HG03439 (cell line): ENCODE measurements around the gene TAF11.
"Not testable (repeated sequence)": the region's sequence is repeated elsewhere in the genome, so short reads cannot be mapped to it uniquely, and the experiment has no call there.

ENCODE experiments used
- ATAC-seq: cut with Tn5 transposase; IDR thresholded peaks from one replicate; pipeline ENCODE4 v1.9.1; 2021; ENCODE audit warnings: mild to moderate bottlenecking, moderate library complexity; ENCODE audit not compliant: unreplicated experiment

The TAF11 gene

DNA sequence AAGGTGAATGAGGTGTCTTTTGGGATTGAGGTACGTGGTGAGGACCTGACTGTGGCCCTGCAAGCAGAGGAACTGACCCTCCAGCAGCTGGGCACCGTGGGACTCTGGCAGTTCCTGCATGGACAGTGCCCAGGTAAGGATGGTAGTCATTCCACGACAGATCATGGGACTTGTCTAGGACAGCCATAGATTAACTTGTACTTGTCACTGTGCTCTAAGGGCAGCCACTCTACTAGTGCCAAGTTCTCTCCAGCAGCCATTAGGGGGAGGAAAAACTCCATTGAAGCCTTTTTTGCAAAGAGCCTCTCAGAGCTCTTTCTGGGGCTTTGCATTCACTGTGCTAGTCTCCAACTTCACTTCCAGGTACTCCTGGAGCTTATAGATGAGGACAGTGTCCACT, 20.4 kb downstream of the TAF11 start:
- no peak for ATAC-seq

DNA sequence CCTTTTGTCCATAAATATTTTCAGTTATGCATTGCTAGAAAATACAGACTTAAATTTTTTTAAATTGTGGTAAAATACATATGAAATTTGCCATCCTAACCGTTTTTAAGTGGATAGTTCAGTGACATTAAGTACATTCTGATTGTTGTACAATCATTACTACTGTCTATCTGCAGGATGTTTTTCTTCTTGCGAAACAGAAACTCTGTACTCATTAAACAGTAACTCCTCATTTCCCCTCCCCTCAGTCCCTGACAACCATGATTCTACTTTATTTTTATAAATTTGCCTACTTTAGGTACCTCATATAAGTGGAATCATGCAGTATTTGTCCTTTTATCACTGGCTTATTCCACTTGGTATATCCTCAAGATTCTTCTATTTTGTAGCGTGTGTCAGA, 21.3 kb downstream of the TAF11 start:
- no peak for ATAC-seq

DNA sequence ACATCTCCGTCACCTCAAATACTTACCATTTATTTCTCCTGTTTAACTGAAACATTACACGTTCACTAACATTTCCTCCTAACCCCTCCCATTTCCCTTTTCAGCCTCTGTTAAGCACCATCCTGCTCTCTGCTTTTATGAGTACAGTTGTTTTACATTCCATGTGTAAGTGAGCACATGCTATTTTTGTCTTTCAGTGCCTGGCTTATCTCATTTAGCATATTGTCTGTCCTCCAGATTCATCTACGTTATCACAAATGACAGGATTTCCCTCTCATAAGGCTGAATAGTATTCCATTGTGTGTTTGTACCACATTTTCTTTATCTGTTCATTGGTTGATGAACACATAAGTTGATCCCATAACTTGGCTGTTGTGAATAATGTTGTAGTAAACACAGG, 22.7 kb downstream of the TAF11 start:
- no peak for ATAC-seq

DNA sequence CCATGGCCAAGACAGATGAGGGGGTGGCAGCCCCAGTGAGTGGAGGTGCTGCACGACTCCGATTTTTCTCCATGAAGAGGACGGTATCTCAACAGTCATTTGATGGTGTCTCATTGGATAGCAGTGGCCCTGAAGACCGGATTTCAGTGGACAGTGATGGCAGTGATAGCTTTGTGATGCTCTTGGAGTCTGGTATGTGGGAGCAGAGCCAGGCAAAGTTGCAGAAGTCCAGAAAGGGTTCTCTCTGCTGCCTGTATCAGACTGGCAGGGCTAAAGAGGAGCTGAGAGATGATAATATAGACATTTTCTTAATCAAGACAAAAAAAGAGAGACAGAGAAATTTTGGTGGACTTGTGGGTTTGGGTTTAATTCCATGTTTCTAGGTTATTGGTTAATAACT, 23.8 kb downstream of the TAF11 start:
- ATAC-seq: no peak

DNA sequence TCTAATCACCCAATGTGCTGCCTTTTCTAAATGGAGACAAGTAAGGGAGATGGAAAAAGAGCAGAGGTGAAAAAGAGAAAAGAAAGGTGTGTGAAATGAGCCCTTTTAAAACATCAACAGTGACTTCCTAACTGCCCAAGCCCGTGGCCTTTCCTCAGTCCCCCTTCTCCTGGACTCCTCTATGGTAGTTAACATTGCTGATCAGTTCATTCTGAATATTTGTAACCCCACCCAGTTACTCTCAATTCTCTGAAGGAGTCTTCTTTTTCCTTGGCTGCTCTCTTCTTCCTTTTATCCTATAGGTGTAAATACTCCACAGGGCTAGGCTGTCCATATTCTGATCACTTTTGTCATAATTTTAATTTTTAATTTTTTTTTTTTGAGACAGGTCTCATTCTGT, 27.1 kb downstream of the TAF11 start:
- ATAC-seq: no peak

DNA sequence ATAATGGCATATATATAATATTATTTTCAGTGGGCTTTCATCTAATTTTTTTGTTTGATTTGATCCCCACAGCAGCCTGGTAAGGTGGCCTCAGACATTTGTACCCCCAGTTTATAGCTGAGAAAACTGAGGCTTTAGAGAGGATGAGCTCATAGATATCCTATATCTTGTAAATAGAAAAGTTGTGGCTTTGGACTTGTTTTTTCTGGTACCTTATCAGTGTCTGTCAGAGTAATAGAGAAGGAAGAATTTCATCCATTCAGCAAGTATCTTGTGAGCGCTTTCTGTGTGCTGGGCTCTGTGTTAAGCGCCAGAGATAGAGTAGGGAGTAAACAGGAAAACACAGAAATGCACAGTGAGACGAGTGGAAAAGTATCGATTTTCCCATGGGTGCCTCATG, 27.9 kb downstream of the TAF11 start:
- ATAC-seq: no peak

DNA sequence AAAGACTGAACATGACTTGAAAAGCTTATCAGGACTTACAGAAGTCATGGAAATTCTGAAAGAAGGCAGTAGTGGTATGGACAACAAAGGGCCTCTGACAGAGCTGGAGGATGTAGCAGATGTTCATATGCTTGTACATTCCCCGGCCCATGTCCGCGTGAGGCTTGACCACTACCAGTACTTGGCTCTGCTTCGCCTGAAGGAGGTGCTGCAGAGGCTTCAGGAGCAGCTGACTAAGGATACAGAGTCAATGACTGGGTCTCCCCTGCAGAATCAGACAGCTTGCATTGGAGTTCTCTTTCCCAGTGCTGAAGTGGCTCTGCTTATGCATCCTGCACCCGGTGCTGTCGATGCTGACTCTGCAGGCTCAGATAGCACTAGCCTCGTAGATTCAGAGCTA, 29.2 kb downstream of the TAF11 start:
- no peak for ATAC-seq

DNA sequence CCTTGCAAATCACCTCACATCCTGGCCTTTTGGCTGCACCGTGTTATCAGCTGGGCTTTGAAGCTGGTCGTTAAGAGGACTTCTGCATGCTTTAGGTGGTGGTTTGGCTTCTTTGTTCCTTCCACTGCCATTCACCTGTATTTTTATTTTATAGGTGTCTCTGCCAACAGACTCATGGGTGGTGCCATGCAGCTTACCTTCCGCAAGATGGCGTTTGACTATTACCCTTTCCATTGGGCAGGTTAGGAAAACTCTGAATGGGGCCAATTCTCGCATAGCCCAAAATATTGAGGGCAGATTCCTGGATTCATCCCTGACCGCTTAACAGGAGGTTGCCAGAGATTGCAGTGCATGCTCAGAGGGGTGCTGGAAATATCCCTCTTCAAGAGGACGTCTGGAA, 32.4 kb downstream of the TAF11 start:
- no peak for ATAC-seq

DNA sequence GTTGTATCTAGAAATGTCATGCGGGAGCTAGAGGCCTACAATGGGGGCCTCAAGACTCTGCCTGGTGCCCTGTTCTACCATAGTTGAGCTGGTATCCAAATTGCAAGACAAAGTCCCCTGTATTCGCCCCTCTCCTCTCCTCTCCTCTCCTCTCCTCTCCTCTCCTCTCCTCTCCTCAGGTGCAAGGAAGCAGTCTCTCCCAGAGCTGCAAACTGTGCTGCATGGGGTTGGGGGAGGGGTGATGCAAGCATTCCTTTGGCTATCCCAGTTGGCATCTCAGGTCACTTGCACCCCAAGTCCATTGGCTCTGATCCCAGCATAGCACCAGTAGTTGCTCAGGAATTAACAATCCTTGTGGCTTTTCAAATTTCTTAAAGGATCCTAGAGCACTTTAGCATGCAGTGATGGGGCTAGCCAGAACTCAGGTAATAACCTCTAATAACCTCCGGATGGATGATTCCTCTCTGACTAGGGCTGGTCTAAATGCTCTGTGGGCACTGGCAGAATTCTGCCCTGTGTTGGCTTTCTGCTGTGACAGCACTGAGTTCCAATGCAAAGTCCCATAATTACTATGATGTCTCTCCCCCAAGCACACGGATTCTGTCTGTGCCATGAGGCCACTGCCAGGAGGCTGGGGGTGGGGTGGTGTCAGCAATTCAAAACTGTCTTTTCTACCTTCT, 35.3 kb downstream of the TAF11 start:
- no peak for ATAC-seq

DNA sequence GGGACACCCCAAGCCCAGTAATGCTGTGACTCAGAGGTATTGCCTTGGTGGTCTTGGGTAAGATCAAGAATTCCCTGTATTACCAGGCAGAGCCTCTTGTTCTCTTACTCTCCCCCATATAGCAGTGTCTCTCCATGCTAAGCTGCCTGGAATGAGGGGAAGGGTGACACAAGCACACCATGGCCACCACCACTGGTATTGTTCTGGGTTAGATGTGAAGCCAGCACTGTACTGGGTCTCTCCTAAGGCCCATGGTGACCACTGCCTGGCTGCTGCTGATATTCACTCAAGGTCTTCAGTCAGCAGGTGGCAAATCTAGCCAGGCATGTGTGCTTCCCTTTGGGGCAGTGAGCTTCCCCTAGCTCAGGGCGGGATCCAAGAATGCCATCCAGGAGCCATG, 36.5 kb downstream of the TAF11 start:
- ATAC-seq: no peak

DNA sequence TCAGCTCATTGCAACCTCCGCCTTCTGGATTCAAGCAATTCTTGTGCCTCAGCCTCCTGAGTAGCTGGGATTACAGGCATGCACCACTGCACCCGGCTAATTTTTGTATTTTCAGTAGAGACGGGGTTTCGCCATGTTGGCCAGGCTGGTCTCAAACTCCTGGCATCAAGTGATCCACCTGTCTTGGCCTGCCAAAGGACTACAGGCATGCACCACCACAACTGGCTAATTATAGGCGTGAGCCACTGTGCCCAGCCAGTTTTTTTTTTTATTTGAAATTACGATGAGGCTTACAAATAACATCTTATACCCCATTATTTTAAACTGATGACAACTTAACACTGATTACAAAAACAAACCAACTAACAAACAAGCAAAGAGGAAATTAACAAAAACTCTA, 38.8 kb downstream of the TAF11 start:
- not testable (repeated sequence) for ATAC-seq

DNA sequence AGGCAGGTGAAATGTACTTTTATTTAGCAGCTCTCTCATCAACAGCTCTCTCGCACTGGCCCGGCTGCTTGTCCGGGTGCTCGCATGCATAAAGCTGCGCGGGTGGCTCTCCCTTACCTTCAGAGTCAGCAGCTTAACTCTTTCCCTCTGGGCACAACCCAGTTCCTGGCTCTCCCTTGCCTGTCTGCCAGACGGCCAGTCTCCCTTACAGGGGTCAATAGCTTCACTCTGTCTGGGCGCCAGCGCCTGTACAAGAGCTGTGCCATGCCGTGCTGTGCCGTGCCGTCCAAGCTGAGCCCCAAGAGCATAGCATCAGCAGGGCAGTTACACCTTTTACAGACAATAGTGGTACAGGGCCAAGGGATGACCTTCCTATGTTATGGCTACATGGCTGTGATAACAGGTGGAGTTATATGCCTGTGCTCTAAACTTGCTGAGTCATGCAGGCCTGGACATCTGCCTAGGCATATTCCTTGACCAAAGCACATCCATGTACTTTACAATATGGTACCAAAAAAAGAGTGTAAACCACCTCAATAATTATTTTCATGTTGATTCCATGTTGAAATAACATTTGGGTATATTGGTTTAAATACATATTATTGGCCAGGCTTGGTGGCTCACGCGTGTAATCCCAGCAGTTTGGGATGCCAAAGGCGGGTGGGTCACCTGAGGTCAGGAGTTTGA, 48.0 kb downstream of the TAF11 start:
- no peak for ATAC-seq

DNA sequence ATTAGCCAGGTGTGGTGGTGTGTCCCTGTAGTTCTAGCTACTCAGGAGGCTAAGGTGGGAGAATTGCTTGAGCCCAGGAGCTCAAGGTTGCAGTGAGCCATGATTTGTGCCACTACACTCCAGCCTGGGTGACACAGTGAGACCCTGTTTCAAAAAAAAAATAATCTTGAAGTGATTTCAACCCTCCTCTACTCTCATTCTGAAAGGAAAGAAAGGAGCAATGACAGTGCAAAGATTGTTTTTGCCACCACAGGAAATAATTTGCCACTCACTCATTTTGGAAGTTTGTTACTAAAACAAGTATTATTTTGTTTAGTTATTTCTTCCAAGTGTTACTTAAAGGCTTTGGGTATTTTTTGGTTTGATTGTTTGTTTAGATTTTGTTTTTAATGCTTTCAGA, 50.3 kb downstream of the TAF11 start:
- no peak for ATAC-seq

DNA sequence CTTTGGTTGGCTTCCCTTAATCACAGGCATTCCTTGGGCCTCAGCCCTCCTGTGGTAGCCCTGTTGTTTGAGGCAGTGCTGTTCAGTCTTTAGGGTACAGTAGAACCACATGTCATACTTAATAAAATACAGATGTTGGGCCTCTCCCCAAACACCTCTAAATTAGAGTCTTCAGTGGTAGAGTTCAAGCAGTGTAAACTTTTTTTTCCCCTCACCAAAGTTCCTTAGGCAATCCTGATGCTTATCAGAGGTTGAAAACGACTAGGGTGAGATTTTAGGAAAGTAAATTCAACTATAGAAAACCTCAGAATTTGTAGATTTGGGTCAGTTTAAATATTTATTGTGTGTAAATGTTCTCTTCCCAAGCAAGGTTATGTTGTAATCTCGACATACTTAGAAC, 51.4 kb downstream of the TAF11 start:
- no peak for ATAC-seq

DNA sequence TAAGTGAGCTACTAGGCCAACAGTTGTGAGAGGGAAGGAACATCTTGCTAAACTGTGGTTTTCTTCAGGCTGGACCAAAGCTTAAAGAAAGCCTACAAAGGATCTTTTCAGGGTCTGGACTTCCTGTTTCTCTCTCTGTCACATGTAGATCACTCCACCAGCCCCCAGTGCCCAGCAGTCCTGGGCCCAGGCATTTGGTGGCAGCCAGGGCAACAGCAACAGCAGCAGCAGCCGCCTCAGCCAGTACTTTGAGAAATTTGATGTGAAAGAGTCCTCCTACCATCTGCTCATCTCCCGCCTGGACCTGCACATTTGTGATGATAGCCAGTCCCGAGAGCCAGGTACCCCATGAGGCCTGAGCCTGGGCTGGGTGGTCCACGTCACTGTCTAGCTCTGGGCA, 51.8 kb downstream of the TAF11 start:
- ATAC-seq: no peak

DNA sequence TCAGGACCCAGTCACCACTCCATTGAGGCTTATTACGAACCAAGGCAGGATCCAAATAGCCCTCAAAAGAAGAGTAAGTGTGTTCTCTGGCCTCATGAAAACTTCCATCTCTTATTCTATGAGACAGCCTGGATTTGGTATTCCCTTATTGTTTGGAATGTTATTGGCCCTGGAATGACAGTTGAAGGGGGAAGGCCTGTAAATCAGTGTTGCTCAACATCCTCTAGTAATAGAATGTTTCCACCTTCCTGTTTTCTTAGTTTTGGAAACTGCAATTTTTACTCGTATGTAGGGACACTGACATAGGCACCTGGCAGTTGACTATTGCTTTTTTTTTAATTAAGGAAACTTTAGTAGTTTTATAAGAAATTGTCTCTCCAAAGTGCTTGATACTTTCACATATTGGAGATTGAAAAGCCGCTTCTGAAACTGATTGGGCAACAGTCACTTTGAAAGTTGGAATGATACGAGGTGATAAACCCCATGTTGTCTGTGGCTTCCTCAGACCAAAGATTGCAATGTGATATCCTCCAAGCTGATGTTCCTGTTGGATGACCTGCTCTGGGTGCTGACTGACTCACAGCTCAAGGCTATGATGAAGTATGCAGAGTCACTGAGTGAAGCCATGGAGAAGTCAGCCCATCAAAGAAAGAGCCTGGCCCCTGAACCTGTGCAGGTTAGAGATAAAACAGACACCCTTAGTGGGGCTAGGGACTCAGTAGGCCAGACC, 52.9 kb downstream of the TAF11 start:
- ATAC-seq: no peak

DNA sequence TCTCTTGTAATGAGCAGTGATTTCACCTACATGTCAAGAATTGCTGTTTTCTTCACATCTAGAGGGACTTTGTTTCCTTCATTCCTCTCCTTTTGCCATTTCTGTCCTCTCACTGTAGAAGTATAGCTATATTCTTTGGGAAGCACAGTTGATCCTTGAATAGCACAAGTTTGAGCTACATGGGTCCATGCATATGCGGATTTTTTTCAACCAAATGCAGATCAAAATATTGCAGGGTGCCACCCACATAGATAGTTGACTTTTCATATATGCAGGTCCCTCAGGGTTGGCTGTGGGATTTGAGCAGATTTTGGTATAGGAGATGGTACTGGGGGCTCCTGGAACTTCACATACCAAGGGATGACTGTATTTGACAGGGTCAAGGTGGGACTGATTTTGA, 54.9 kb downstream of the TAF11 start:
- no peak for ATAC-seq

DNA sequence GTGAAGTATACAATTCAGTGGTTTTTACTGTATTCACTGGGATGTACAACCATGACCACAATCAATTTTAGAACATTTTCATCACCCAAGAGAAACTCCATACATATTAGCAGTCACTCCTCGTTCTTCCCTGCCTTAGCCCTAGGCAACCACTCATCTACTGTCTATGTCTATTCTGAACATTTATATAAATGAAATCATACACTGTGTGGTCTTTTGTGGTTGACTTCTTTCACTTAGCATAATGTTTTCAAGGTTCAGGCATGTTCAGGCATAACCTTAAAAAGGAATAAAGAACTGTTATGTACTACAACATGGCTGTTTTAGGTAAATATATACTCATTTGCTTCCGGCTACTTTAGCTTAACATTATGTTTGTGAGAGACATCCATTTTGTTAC, 58.7 kb downstream of the TAF11 start:
- no peak for ATAC-seq
